CD14-positive monocyte (primary cell): Measurements from ENCODE around the gene LEF1. TPM values are rescaled to one million over a fixed set of nuclear protein-coding genes. Genes with fewer than 3 reads are reported as not detected.

Experiments
- DNase-seq, 3 donors: peaks; one replicate each; pipeline ENCODE4 v3.0.0-alpha.2; 2011 to 2022
- H2AFZ ChIP-seq: 2 replicates; pipeline ENCODE4 v1.6.0; 2012; ENCODE audit warnings: mild to moderate bottlenecking, low read depth, low read length, inconsistent platforms; ENCODE audit not compliant: insufficient read depth, poor library complexity, severe bottlenecking
- H3K27ac ChIP-seq, 2 donors: 1 replicate in 1 of 2; 2 replicates in 1 of 2; pipeline ENCODE4 v1.5.1; 2012 to 2013; ENCODE audit warnings: low read length in 2 of 2, control low read depth in 1 of 2, inconsistent platforms in 1 of 2, low read depth in 1 of 2, mild to moderate bottlenecking in 1 of 2
- H3K27me3 ChIP-seq, 2 donors: one replicate each; pipeline versions ENCODE4 v1.6.0 to v1.6.1; 2011 to 2013; ENCODE audit warnings: low read length in 2 of 2; ENCODE audit not compliant: control insufficient read depth in 2 of 2, insufficient read depth in 2 of 2
- H3K36me3 ChIP-seq, 2 donors: replicated peaks in 1 of 2; 1 replicate in 1 of 2; 2 replicates in 1 of 2; pipeline versions ENCODE4 v1.5.1 to v1.6.1; 2012 to 2013; ENCODE audit warnings: low read length in 2 of 2, control low read depth in 1 of 2, inconsistent platforms in 1 of 2, mild to moderate bottlenecking in 1 of 2; ENCODE audit not compliant: insufficient read depth in 2 of 2, control insufficient read depth in 1 of 2
- H3K4me1 ChIP-seq, 2 donors: 1 replicate in 1 of 2; 2 replicates in 1 of 2; pipeline versions ENCODE4 v1.5.1 to v1.6.1; 2012 to 2013; ENCODE audit warnings: low read length in 2 of 2, control low read depth in 1 of 2, inconsistent platforms in 1 of 2, mild to moderate bottlenecking in 1 of 2, moderate library complexity in 1 of 2; ENCODE audit not compliant: insufficient read depth in 2 of 2, control insufficient read depth in 1 of 2
- H3K4me2 ChIP-seq: replicated peaks from 2 replicates; pipeline ENCODE3; 2012; ENCODE audit warnings: low read length, moderate library complexity, mild to moderate bottlenecking; ENCODE audit not compliant: poor library complexity, severe bottlenecking; ENCODE audit errors: extremely low read depth
- H3K4me3 ChIP-seq, 3 experiments: fragments of 200-600 bp in 1 of 3; sonication (generic) in 1 of 3; replicated peaks in 1 of 3; 1 replicate in 2 of 3; 2 replicates in 1 of 3; pipeline ENCODE4 v1.5.1; 2011 to 2013; ENCODE audit warnings: low read length in 3 of 3, mild to moderate bottlenecking in 3 of 3, control low read depth in 2 of 3, low read depth in 2 of 3, inconsistent platforms in 1 of 3, moderate library complexity in 1 of 3
- H3K79me2 ChIP-seq: 2 replicates; pipeline ENCODE4 v1.6.0; 2012; ENCODE audit warnings: mild to moderate bottlenecking, control low read depth, inconsistent platforms, low read length, moderate library complexity; ENCODE audit not compliant: insufficient read depth
- H3K9ac ChIP-seq: 2 replicates; pipeline ENCODE4 v1.6.0; 2017; ENCODE audit warnings: low read length, mild to moderate bottlenecking; ENCODE audit not compliant: insufficient read depth, poor library complexity, severe bottlenecking
- H3K9me3 ChIP-seq, 2 donors: replicated peaks in 1 of 2; 1 replicate in 1 of 2; 2 replicates in 1 of 2; pipeline versions ENCODE4 v1.5.1 to v1.6.1; 2012 to 2013; ENCODE audit warnings: low read length in 2 of 2, control low read depth in 1 of 2; ENCODE audit not compliant: control insufficient read depth in 1 of 2, insufficient read depth in 1 of 2
- H4K20me1 ChIP-seq: 2 replicates; pipeline ENCODE4 v1.6.0; 2012; ENCODE audit warnings: mild to moderate bottlenecking, low read length, control low read depth, moderate library complexity; ENCODE audit not compliant: insufficient read depth
- H3K27ac Mint-ChIP-seq, 7 donors: one replicate each; pipeline ENCODE4 v1.8.0; 2020; ENCODE audit warnings: mild to moderate bottlenecking in 7 of 7, mixed read lengths in 7 of 7, moderate library complexity in 6 of 7, inconsistent platforms in 2 of 7
- H3K27me3 Mint-ChIP-seq, 3 donors: one replicate each; pipeline ENCODE4 v1.8.0; 2021 to 2022; ENCODE audit warnings: low read depth in 3 of 3, mild to moderate bottlenecking in 3 of 3, mixed read lengths in 3 of 3, moderate library complexity in 3 of 3, inconsistent platforms in 1 of 3
- H3K36me3 Mint-ChIP-seq, 2 donors: one replicate each; pipeline ENCODE4 v1.8.0; 2020; ENCODE audit warnings: mixed read lengths in 2 of 2, inconsistent platforms in 1 of 2, mild to moderate bottlenecking in 1 of 2
- H3K4me1 Mint-ChIP-seq: one replicate; pipeline ENCODE4 v1.8.0; 2020; ENCODE audit warnings: mild to moderate bottlenecking, mixed read lengths
- H3K4me3 Mint-ChIP-seq, 2 donors: one replicate each; pipeline ENCODE4 v1.8.0; 2020; ENCODE audit warnings: mild to moderate bottlenecking in 2 of 2, mixed read lengths in 2 of 2, moderate library complexity in 1 of 2
- H3K9me3 Mint-ChIP-seq, 7 donors: one replicate each; pipeline ENCODE4 v1.8.0; 2020 to 2022; ENCODE audit warnings: mixed read lengths in 7 of 7, mild to moderate bottlenecking in 6 of 7, moderate library complexity in 6 of 7, inconsistent platforms in 2 of 7
- CTCF ChIP-seq: fragments of 200-600 bp; IDR thresholded peaks from one replicate; pipeline ENCODE4 v1.8.0; 2022; ENCODE audit warnings: antibody characterized with exemption, mild to moderate bottlenecking
- WGBS: methylation state at CpG from one replicate; pipeline ENCODE4 v1.1.5; 2013; ENCODE audit warnings: missing lambda C conversion rate; ENCODE audit not compliant: insufficient coverage; 5-methylcytosine and 5-hydroxymethylcytosine counted together
- intact Hi-C, 2 donors: fragments of 100-400 bp; cut with micrococcal nuclease; formaldehyde crosslinking; loops; one replicate each; pipeline versions ENCODE4 v1.15.0 to v1.15.1; 2023
- polyA plus RNA-seq, 3 donors: library from polyadenylated mRNA; depleted of rRNA in 1 of 3; unstranded in 2 of 3; stranded (reverse) in 1 of 3; fragments of 300-500 nt in 2 of 3; fragments of >200 nt in 1 of 3; fragmentation: Illumina TruSeq in 2 of 3; gene quantifications; 1 replicate in 2 of 3; 2 replicates in 1 of 3; pipeline ENCODE4 v1.2.3, GENCODE V29; 2012 to 2021

Gene LEF1
- polyA plus RNA-seq, 3 donors = 0.29 to 1.3 (median 0.61) TPM

GRCh38 chr4:108056418-108056817 lies 112.3 kb downstream of the LEF1 start:
- H3K9ac ChIP-seq = no peak overlapping the region
- H3K9me3 Mint-ChIP-seq = peaks cover 0 to 2% (median 0%) of the 10 kb centered on the region in 7 donors
- no peaks in the 10 kb centered on the region for H3K79me2 ChIP-seq
- no peak overlapping the region for H3K4me2 ChIP-seq
- no peaks in the 10 kb centered on the region for H3K36me3 Mint-ChIP-seq
- no peak overlapping the region for H2AFZ ChIP-seq
- H3K27me3 Mint-ChIP-seq = peaks cover 0 to 15% (median 4%) of the 10 kb centered on the region in 3 donors
- no peaks in the 10 kb centered on the region for H3K4me1 ChIP-seq
- H3K27ac Mint-ChIP-seq = no peak overlapping the region
- H4K20me1 ChIP-seq = no peaks in the 10 kb centered on the region
- H3K4me3 ChIP-seq = no peak overlapping the region
- TF ChIP-seq CTCF = no peak
- no peaks in the 10 kb centered on the region for H3K4me1 Mint-ChIP-seq
- WGBS = 76% methylated on average over 5 of the region's 6 CpGs
- no peak overlapping the region for H3K4me3 Mint-ChIP-seq
- no peaks in the 10 kb centered on the region for H3K27me3 ChIP-seq
- H3K27ac ChIP-seq = no peak overlapping the region
- no peaks in the 10 kb centered on the region for H3K9me3 ChIP-seq
- intact Hi-C loops = no loop called here
- no peak for DNase-seq
- H3K36me3 ChIP-seq = no peaks in the 10 kb centered on the region

- no peak overlapping the region for H3K27ac Mint-ChIP-seq
- H3K4me1 ChIP-seq = no peaks in the 10 kb centered on the region
- no peaks in the 10 kb centered on the region for H3K4me1 Mint-ChIP-seq
Measured at GRCh38 chr4:108055787-108056186, 112.9 kb downstream of the LEF1 start.

More at GRCh38 chr4:108055787-108056186, 112.9 kb downstream of the LEF1 start:
- no peaks in the 10 kb centered on the region for H3K79me2 ChIP-seq
- no peaks in the 10 kb centered on the region for H3K36me3 ChIP-seq
- peaks cover 0 to 13% (median 4%) of the 10 kb centered on the region in 3 donors for H3K27me3 Mint-ChIP-seq
- H2AFZ ChIP-seq = no peak overlapping the region
- WGBS = no CpG with 5 or more reads among the region's 3 CpGs
- H3K9ac ChIP-seq = no peak overlapping the region
- no peak overlapping the region for H3K4me2 ChIP-seq
- H3K9me3 Mint-ChIP-seq = peaks cover 0 to 4% (median 0%) of the 10 kb centered on the region in 7 donors
- H3K4me3 Mint-ChIP-seq = no peak overlapping the region
- H3K9me3 ChIP-seq = no peaks in the 10 kb centered on the region
- intact Hi-C loops = no loop called here
- no peak overlapping the region for H3K4me3 ChIP-seq
- no peaks in the 10 kb centered on the region for H3K36me3 Mint-ChIP-seq
- H4K20me1 ChIP-seq = no peaks in the 10 kb centered on the region
- TF ChIP-seq CTCF = no peak
- no peak for DNase-seq
- H3K27ac ChIP-seq = no peak overlapping the region
- H3K27me3 ChIP-seq = no peaks in the 10 kb centered on the region
